ENCODE data around the gene CNFN. TPM values are rescaled to one million over a fixed set of nuclear protein-coding genes. Genes with fewer than 3 reads are reported as not detected.

Gene CNFN
- total RNA-seq, 1 donor from 2014 or later, result not detected

DNA sequence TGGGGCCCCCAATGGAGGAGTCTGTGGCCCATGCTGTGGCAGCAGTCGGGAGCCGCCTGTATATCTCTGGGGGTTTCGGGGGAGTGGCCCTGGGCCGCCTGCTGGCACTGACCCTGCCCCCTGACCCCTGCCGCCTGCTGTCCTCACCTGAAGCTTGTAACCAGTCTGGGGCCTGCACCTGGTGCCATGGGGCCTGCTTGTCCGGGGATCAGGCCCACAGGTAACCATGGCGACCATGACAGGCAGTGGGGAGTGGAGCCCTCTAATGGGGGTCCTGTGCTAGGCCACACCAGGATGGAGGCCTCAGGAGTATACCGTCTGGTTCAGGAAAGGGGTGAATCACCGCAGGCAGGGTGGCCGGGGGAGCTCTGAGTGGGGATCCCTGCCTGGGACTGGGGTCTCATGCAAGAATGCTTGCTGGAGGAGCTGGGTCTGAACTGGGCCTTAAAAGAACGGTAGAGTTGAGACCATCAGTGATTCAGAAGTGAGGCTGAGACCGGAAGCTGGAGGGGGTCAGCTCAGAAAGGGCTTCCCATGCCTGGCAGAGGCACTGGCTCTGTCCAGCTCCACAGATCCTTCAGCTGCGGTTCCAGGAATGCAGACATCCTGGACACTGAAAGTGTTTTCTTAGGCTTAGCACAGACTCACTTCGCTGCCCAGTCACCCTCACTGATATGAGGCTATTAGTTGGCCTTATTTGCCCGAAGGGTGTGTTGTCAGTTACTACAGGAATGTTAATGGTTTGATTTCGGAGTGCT is 29.1 kb downstream of the CNFN start:
- peaks cover 5% of the 10 kb centered on the region for H3K9me3 Mint-ChIP-seq
- H3K27ac Mint-ChIP-seq, result no peak overlapping the region
- intact Hi-C loops (cut with micrococcal nuclease), result no loop called here

DNA sequence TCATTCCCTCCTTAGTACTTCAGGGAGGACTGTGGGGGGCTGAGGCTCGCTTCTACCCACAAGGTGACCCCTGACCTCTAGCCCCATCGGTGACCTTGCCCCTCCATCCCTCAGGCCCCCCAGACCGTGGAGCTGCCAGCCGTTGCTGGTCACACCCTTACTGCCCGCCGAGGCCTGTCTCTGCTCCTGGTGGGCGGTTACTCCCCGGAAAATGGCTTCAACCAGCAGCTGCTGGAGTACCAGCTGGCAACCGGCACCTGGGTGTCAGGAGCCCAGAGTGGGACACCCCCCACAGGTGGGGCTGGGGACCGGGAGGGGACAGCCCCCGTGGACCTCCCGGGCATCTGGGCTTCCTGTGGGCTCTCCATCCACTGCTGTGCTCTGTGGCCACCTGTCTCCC is 32.8 kb downstream of the CNFN start:
- H3K27ac Mint-ChIP-seq, result no peak overlapping the region
- H3K9me3 Mint-ChIP-seq, result no peaks in the 10 kb centered on the region

More for the DNA sequence above, 29.1 kb downstream of the CNFN start:
- no peaks in the 10 kb centered on the region for H3K4me1 Mint-ChIP-seq
- no peaks in the 10 kb centered on the region for H3K27me3 Mint-ChIP-seq
- H3K36me3 Mint-ChIP-seq (ENCODE audit: low read depth), result peaks cover 4% of the 10 kb centered on the region
- DNase-seq, result no peak
- no peak overlapping the region for H3K4me3 Mint-ChIP-seq

DNA sequence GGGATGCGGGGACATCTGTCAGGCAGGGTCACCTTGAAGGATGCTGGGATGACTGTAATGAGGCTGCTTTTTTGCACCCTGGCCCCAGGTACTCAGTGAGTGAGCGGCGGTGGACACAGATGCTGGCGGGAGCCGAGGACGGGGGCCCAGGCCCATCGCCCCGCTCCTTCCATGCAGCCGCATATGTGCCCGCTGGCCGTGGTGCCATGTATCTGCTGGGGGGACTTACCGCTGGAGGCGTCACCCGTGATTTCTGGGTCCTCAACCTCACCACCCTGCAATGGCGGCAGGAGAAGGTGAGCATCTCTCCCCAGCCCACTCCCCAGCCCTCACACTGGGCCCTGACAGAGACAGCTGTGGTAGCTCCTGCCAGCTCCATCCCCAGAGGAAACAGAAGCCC is 33.4 kb downstream of the CNFN start:
- no peak for DNase-seq
- no peak overlapping the region for H3K27ac Mint-ChIP-seq
- H3K36me3 Mint-ChIP-seq (ENCODE audit: low read depth), result no peaks in the 10 kb centered on the region
- intact Hi-C loops (cut with micrococcal nuclease), result no loop called here
- H3K4me1 Mint-ChIP-seq, result no peaks in the 10 kb centered on the region
- H3K4me3 Mint-ChIP-seq, result no peak overlapping the region
- no peaks in the 10 kb centered on the region for H3K27me3 Mint-ChIP-seq
- H3K9me3 Mint-ChIP-seq, result no peaks in the 10 kb centered on the region

More for the DNA sequence above, 32.8 kb downstream of the CNFN start:
- intact Hi-C loops (cut with micrococcal nuclease), result no loop called here
- H3K27me3 Mint-ChIP-seq, result no peaks in the 10 kb centered on the region
- H3K4me3 Mint-ChIP-seq, result no peak overlapping the region
- no peaks in the 10 kb centered on the region for H3K36me3 Mint-ChIP-seq (ENCODE audit: low read depth)
- DNase-seq, result no peak
- H3K4me1 Mint-ChIP-seq, result no peaks in the 10 kb centered on the region

DNA sequence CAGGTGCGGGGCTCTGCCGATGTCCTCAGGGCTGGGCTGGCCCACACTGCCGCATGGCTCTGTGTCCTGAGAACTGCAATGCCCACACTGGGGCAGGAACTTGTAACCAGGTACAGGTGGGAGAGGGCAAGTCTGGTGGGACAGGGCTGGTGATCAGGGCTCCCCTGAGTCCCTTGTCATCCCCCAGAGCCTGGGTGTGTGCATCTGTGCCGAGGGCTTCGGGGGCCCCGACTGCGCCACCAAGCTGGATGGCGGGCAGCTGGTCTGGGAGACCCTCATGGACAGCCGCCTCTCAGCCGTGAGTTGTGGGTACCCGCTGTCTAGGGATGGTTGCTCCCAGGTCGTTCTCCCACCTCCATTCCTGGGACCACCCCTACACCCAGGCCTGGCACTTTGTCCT is 34.2 kb downstream of the CNFN start:
- Mint-ChIP-seq H3K27me3 (no peaks in the 10 kb centered on the region), H3K4me3 (no peak overlapping the region), H3K4me1 (no peaks in the 10 kb centered on the region), H3K36me3 (ENCODE audit: low read depth) (no peaks in the 10 kb centered on the region), H3K27ac (no peak overlapping the region), H3K9me3 (no peaks in the 10 kb centered on the region)
- intact Hi-C loops (cut with micrococcal nuclease), result no loop called here
- no peak for DNase-seq

DNA sequence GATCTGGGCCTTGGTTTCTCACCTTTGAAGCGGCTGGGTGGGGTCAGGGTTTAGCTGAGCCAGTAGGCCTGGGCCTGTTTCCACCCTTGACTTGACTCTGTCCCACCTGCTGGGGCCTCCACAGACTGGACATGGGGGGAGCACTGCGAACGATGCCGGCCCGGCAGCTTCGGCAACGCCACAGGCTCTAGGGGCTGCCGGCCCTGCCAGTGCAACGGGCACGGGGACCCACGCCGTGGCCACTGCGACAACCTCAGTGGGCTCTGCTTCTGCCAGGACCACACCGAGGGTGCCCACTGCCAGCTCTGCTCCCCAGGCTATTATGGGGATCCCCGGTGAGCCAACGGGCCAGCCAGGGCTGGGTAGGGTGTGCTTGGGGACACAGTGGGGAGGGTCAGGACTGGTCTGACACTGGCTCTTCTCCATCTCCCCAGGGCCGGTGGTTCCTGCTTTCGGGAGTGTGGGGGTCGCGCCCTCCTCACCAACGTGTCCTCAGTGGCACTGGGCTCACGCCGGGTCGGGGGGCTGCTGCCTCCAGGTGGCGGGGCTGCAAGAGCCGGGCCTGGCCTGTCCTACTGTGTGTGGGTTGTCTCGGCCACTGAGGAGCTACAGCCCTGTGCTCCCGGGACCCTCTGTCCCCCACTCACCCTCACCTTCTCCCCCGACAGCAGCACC is 36.6 kb downstream of the CNFN start:
- Mint-ChIP-seq H3K4me1 (no peaks in the 10 kb centered on the region), H3K27me3 (no peaks in the 10 kb centered on the region), H3K9me3 (no peaks in the 10 kb centered on the region), H3K4me3 (no peak overlapping the region), H3K36me3 (ENCODE audit: low read depth) (no peaks in the 10 kb centered on the region), H3K27ac (no peak overlapping the region)
- DNase-seq, result no peak
- intact Hi-C loops (cut with micrococcal nuclease), result no loop called here

DNA sequence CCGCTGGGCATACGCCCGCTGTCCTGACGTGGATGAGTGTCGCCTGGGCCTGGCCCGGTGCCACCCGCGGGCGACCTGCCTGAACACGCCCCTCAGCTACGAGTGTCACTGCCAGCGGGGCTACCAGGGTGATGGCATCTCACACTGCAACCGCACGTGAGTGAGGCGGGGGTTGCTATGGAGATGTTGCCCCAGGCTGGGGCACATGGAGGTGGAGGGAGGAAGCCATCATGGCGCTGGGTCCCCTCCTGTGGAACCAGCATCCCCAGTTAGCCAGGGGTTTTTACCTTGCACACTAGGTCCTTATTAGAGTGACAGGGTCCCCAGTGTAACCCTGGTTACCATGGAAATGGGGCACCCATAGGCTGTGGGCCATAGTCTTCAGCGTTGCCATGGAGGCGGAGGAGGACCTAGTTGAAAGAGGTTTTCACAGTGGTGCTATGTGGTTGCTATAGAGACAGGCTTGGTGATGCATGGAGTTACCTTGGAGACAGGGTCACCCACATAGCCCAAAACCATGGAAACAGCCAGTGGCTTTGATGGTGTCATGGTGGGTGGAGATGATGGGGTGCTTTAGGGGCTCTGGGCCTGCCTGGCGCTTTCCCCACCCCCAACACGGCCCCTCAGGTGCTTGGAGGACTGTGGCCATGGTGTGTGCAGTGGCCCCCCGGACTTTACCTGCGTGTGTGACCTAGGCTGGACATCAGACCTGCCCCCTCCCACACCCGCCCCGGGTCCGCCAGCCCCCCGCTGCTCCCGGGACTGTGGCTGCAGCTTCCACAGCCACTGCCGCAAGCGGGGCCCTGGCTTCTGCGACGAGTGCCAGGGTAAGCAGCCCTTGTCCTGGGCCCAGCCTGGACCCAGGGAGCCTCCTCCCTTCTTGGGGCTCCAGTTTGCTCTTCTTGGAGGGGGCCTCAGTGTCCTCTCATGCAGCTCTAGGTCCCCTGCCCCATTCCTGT is 37.5 kb downstream of the CNFN start:
- H3K4me3 Mint-ChIP-seq, result no peak overlapping the region

DNA sequence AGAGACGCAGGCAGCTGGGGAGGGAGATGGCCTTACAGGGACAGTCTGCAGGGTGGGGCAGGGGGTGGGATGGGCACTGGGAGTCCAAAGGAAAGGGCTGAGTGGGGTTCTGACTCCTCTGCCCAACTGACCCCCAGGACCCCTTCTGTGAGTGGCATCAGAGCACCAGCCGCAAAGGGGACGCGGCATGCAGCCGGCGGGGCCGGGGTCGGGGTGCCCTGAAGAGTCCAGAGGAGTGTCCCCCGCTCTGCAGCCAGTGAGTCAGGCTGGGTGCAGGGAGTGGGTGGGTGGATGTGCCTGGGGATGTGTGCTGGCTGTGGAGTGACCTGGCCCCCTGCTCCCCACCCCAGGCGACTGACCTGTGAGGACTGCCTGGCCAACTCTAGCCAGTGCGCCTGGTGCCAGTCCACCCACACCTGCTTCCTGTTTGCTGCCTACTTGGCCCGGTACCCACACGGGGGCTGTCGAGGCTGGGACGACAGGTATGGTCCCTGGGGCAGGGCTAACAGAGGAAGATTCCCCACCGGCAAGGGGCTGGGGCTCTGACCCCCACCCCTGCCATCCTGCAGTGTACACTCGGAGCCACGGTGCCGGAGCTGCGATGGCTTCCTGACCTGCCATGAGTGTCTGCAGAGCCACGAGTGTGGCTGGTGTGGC is 38.9 kb downstream of the CNFN start:
- Mint-ChIP-seq H3K9me3 (no peaks in the 10 kb centered on the region), H3K27me3 (no peaks in the 10 kb centered on the region), H3K4me1 (no peaks in the 10 kb centered on the region), H3K36me3 (ENCODE audit: low read depth) (no peaks in the 10 kb centered on the region), H3K4me3 (no peak overlapping the region), H3K27ac (no peak overlapping the region)
- intact Hi-C loops (cut with micrococcal nuclease), result no loop called here
- no peak for DNase-seq

More for the DNA sequence above, 37.5 kb downstream of the CNFN start:
- Mint-ChIP-seq H3K4me1 (no peaks in the 10 kb centered on the region), H3K9me3 (no peaks in the 10 kb centered on the region), H3K36me3 (ENCODE audit: low read depth) (no peaks in the 10 kb centered on the region), H3K27ac (no peak overlapping the region), H3K27me3 (no peaks in the 10 kb centered on the region)
- intact Hi-C loops (cut with micrococcal nuclease), result no loop called here
- peak; percentile 66 for DNase-seq

DNA sequence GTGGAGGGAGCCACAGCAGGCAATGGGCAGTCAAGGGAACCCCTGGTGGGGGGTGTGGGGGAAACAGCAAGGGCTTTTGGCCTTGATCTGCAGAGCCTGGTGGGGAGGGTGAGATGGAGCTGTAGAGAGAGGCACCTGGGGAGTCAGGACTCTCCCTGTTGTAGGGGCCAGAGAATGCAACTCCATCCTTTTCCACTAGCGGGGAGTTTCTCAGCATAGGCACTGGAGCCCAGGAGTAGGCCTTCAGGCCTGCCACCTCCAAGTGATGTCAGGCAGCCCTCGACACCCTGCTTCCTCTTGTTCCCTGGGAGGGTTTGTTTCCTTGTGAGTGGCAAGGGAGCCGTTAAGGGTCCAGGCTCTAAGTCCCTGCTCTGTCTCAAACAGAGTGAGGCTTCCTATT is 39.7 kb downstream of the CNFN start:
- Mint-ChIP-seq H3K27ac (no peak overlapping the region), H3K4me3 (no peak overlapping the region), H3K27me3 (no peaks in the 10 kb centered on the region), H3K4me1 (no peaks in the 10 kb centered on the region), H3K9me3 (no peaks in the 10 kb centered on the region), H3K36me3 (ENCODE audit: low read depth) (no peaks in the 10 kb centered on the region)
- no peak for DNase-seq
- intact Hi-C loops (cut with micrococcal nuclease), result no loop called here

DNA sequence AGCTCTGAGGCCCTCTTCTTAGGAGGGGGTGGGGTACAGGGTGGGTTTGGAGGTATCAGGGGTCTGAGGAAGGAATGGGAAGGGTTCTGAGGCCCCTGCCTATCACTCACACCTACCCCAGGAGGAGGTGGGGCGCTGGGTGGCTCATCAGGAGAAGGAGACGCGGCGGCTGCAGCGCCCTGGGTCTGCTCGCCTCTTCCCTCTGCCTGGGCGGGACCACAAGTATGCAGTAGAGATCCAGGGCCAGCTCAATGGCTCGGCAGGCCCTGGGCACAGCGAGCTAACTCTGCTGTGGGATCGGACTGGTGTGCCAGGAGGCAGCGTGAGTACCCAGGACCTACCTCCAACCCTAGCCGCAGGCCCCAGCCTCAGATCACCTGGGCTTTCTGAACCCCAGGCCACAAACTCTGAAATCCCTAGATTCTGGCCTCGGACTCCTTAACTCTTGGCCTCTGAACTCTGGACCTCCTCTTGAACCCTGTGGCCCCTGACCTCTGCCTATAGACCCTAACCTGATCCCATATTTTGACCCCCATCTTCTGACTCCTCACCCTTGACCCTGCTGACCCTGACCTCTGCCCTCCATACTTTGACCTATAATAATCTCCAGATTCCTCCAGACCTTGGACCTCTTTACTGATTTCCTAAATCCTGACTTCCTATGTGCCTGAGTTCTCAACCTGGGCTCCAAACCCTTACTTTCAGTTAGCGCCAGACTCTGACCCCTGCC is 40.6 kb downstream of the CNFN start:
- no peak overlapping the region for H3K4me3 Mint-ChIP-seq
- DNase-seq, result no peak
- no peaks in the 10 kb centered on the region for H3K27me3 Mint-ChIP-seq
- no peaks in the 10 kb centered on the region for H3K36me3 Mint-ChIP-seq (ENCODE audit: low read depth)
- intact Hi-C loops (cut with micrococcal nuclease), result no loop called here
- no peaks in the 10 kb centered on the region for H3K4me1 Mint-ChIP-seq
- H3K27ac Mint-ChIP-seq, result no peak overlapping the region
- H3K9me3 Mint-ChIP-seq, result no peaks in the 10 kb centered on the region

DNA sequence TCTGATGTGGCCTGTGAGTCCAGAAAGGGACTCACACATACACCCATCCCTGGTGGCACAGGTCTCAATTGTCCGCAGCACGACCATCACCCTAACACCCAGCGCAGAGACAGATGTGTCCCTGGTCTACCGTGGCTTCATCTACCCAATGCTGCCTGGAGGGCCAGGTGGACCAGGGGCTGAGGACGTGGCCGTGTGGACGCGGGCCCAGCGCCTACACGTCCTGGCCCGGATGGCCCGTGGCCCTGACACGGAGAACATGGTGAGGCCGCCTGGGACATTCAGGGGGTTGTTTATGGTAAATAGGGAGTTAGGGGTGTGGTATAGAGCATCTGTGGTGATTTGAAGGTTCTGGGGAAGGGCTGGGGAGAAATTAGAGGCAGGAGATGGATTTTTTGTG is 41.9 kb downstream of the CNFN start:
- Mint-ChIP-seq H3K27me3 (no peaks in the 10 kb centered on the region), H3K27ac (no peak overlapping the region), H3K4me1 (no peaks in the 10 kb centered on the region), H3K4me3 (no peak overlapping the region), H3K9me3 (no peaks in the 10 kb centered on the region), H3K36me3 (ENCODE audit: low read depth) (no peaks in the 10 kb centered on the region)
- no peak for DNase-seq
- intact Hi-C loops (cut with micrococcal nuclease), result no loop called here

DNA sequence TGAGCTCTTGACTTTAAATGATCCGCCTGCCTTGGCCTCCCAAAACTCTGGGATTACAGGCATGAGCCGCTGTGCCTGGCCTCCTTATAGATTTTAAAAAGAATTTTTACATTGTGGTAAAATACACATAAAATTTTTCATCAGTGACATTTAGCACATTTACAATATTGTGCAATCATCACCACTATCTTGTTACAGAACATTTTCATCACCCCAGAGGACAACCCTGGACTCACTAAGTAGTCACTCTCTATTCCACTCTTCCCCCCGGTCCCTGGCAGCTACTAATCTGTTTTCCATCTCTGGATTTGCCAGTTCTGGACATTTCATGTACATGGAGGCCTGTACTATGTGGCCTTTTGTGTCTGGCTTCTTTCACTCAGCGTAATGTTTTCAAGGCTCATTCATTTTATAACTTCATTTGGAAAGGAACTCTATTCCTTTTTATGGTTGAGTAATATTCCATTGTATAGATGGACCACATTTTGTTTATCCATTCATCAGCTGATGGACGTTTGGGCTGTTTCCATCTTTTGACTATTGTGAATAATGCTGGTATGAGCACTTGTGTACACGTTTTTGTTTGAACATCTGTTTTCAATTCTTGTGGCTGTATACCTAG is 44.8 kb downstream of the CNFN start:
- intact Hi-C loops (cut with micrococcal nuclease), result no loop called here
- no peak for DNase-seq
- Mint-ChIP-seq H3K27me3 (no peaks in the 10 kb centered on the region), H3K4me1 (no peaks in the 10 kb centered on the region), H3K27ac (no peak overlapping the region), H3K36me3 (ENCODE audit: low read depth) (no peaks in the 10 kb centered on the region), H3K9me3 (no peaks in the 10 kb centered on the region), H3K4me3 (no peak overlapping the region)

DNA sequence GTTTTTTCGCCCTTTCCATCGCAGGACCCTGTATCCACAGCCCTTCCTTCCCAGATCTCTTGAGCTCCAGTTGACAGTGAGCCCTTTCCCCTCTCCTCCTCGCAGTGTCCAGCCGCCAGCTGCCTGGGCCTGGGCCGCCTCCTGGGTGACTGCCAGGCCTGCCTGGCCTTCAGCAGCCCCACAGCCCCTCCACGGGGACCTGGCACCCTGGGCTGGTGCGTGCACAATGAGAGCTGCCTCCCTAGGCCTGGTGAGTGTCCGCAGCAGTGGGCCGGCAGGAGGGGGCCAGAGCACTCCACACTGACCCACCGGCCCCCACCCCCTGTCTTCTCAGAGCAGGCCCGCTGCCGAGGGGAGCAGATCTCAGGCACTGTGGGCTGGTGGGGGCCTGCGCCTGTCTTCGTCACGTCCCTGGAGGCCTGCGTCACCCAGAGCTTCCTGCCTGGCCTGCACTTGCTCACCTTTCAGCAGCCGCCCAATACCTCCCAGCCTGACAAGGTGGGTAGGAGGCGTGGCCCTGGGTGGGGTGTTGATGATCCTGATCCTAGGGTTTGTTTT is 45.7 kb downstream of the CNFN start:
- H3K4me1 Mint-ChIP-seq, result no peaks in the 10 kb centered on the region
- no peaks in the 10 kb centered on the region for H3K27me3 Mint-ChIP-seq
- no peak overlapping the region for H3K4me3 Mint-ChIP-seq
- intact Hi-C loops (cut with micrococcal nuclease), result no loop called here
- no peak overlapping the region for H3K27ac Mint-ChIP-seq
- no peak for DNase-seq
- H3K36me3 Mint-ChIP-seq (ENCODE audit: low read depth), result no peaks in the 10 kb centered on the region
- no peaks in the 10 kb centered on the region for H3K9me3 Mint-ChIP-seq
